HFFc6 (cell line): ENCODE results near the gene RIPK4. TPM values are rescaled to one million over a fixed set of nuclear protein-coding genes. Genes with fewer than 3 reads are reported as not detected.

ENCODE experiments used
- DNase-seq: peaks from one replicate; pipeline ENCODE4 v3.0.0-alpha.2; 2018
- H3K27ac Mint-ChIP-seq: 2 replicates; pipeline ENCODE4 v1.8.0; 2020; ENCODE audit warnings: mild to moderate bottlenecking, mixed read lengths
- H3K27me3 Mint-ChIP-seq: 2 replicates; pipeline ENCODE4 v1.8.0; 2021; ENCODE audit warnings: mild to moderate bottlenecking, moderate library complexity, mixed read lengths; ENCODE audit not compliant: insufficient read depth
- H3K36me3 Mint-ChIP-seq: 2 replicates; pipeline ENCODE4 v1.8.0; 2021; ENCODE audit warnings: low read depth, mixed read lengths
- H3K4me1 Mint-ChIP-seq: 2 replicates; pipeline ENCODE4 v1.8.0; 2020; ENCODE audit warnings: low read depth, mixed read lengths
- H3K4me3 Mint-ChIP-seq: 2 replicates; pipeline ENCODE4 v1.8.0; 2020; ENCODE audit warnings: mild to moderate bottlenecking, moderate library complexity, mixed read lengths
- H3K9me3 Mint-ChIP-seq: 2 replicates; pipeline ENCODE4 v1.8.0; 2020; ENCODE audit warnings: mild to moderate bottlenecking, mixed read lengths
- total RNA-seq, 6 experiments: library from RNA; stranded (reverse); fragmentation: NEBNext Ultra II Directional; extraction: Animal tissue kit (Norgen Biotek cat#: 25700); gene quantifications; 2 replicates in 1 of 6; 3 replicates in 5 of 6; pipeline ENCODE4 v1.2.3, GENCODE V29; 2021
- TF ChIP-seq, protein P1 (sequence below): fragments of 200-600 bp; sonication (generic); IDR thresholded peaks from 2 replicates; pipeline ENCODE4 v1.5.0; 2021; ENCODE audit warnings: antibody characterized with exemption, mild to moderate bottlenecking

The RIPK4 gene
- total RNA-seq, 6 experiments from 2014 or later, result 0.05 to 0.12 (median 0.07) TPM; not detected in 2

DNA sequence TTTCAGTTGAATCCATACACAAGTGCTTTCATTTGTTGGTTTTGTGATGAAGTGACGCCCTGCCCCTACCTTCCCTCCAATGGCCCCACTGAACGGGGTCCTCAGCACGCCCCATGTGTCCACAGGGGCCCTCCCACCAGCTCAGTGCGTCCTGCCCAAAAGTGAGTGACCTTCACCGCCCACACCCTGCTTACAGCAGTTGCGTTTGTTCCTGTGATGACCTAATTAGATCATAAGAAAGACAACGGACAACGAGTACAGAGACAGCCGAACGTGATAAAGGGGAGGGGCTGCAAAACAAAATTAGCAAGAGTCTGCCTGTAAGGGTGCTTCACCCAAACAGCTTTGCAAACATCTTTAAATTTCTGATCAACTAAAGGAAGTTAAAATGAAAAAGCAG lies 38.2 kb upstream of the RIPK4 start:
- H3K36me3 Mint-ChIP-seq, result peaks cover 18% of the 10 kb centered on the region
- H3K27ac Mint-ChIP-seq, result no peak overlapping the region
- H3K9me3 Mint-ChIP-seq, result no peaks in the 10 kb centered on the region
- no peak for DNase-seq
- no peaks in the 10 kb centered on the region; the same call in 1 of the 2 replicates for H3K27me3 Mint-ChIP-seq
- H3K4me1 Mint-ChIP-seq, result no peaks in the 10 kb centered on the region
- TF ChIP-seq, protein P1, sequence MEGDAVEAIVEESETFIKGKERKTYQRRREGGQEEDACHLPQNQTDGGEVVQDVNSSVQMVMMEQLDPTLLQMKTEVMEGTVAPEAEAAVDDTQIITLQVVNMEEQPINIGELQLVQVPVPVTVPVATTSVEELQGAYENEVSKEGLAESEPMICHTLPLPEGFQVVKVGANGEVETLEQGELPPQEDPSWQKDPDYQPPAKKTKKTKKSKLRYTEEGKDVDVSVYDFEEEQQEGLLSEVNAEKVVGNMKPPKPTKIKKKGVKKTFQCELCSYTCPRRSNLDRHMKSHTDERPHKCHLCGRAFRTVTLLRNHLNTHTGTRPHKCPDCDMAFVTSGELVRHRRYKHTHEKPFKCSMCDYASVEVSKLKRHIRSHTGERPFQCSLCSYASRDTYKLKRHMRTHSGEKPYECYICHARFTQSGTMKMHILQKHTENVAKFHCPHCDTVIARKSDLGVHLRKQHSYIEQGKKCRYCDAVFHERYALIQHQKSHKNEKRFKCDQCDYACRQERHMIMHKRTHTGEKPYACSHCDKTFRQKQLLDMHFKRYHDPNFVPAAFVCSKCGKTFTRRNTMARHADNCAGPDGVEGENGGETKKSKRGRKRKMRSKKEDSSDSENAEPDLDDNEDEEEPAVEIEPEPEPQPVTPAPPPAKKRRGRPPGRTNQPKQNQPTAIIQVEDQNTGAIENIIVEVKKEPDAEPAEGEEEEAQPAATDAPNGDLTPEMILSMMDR, result no peak
- H3K4me3 Mint-ChIP-seq, result no peak overlapping the region

DNA sequence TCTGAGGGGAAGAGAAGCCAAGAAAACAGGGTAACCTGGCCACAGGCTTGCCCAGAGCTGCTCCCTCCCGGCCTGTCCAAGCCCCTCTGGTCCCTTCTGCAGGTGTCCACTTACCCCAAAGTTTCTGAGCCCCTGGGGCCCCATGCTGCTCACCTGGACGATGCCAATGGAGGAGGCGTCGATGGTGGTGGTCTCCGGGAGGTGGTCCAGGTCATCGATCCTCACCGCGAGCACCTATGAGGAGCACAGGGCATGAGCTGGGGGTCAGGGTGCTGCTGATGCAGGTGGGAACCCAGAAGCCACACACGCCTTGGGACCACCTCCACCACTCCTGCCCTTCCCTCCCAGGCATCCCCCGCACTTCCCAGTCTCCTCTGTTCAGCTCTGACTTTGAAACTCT lies 37.5 kb upstream of the RIPK4 start:
- no peaks in the 10 kb centered on the region for H3K4me1 Mint-ChIP-seq
- no peaks in the 10 kb centered on the region; the same call in 1 of the 2 replicates for H3K27me3 Mint-ChIP-seq
- DNase-seq, result no peak
- H3K36me3 Mint-ChIP-seq, result peaks cover 18% of the 10 kb centered on the region
- H3K9me3 Mint-ChIP-seq, result no peaks in the 10 kb centered on the region
- TF ChIP-seq, protein P1, result no peak
- H3K27ac Mint-ChIP-seq, result no peak overlapping the region
- no peak overlapping the region for H3K4me3 Mint-ChIP-seq

DNA sequence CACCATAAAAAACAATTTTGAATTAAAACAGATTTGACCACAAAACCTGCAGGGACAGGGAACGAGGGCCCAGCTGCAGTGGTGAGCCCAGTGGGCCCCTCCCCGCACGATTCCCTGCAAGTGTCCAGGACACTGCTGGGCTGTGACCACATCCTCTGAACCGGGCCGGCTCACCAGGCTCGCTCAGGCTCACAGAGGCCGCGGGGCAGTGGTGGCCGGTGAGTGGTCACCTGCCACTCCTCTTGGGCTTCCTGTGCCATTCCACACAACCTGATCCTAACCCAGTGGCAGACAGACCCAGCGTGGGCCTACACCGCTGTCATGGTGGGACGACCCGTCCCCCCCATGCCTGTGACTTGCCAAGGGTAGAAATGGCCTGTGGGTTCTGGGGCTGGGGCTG lies 36.5 kb upstream of the RIPK4 start:
- H3K36me3 Mint-ChIP-seq, result peaks cover 17% of the 10 kb centered on the region
- H3K9me3 Mint-ChIP-seq, result no peaks in the 10 kb centered on the region
- TF ChIP-seq, protein P1, result no peak
- no peaks in the 10 kb centered on the region; the same call in 1 of the 2 replicates for H3K27me3 Mint-ChIP-seq
- H3K4me3 Mint-ChIP-seq, result no peak overlapping the region
- no peak for DNase-seq
- no peaks in the 10 kb centered on the region for H3K4me1 Mint-ChIP-seq
- no peak overlapping the region for H3K27ac Mint-ChIP-seq

DNA sequence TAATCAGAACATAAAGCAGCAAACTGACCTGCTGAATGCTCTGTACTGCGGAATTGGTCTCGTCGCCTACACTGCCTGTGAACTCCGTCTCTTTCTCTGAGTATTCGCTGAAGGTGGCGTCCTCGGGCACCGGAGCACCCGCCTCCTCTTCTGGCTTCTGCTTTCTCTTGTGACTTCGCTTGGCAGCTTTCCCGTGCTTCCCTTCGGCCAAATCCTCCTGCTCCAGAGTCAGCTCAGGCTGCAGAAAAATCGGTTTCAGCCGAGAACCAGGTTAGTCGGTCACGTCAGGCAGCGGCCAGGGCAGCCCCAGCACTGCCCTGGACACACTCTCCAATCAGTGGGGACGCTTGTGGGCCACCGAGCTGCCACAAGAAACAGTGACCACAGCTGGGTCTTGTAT lies 35.8 kb upstream of the RIPK4 start:
- H3K27ac Mint-ChIP-seq, result no peak overlapping the region
- no peak for DNase-seq

DNA sequence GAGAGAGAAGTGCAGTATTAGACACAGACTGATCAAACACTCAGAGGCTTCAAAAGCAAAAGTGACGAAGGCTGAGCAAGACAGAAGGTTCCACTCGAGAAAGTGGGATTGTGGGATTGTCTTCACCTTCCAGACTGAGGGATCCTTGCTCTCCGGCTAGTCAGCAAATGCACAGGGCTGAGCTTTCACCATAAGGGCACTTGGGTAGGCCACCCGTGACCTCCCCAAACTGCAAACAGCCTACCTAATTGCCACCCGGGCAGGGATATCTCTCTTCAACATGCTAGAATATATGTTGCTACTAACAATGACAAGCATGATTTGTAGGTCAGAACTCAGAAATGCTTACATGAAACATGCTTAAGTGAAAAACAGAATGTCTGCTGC lies 35.3 kb upstream of the RIPK4 start:
- H3K4me1 Mint-ChIP-seq, result no peaks in the 10 kb centered on the region
- H3K27ac Mint-ChIP-seq, result no peak overlapping the region

More for the DNA sequence above, 35.8 kb upstream of the RIPK4 start:
- Mint-ChIP-seq H3K4me3 (no peak overlapping the region), H3K36me3 (peaks cover 12% of the 10 kb centered on the region), H3K4me1 (no peaks in the 10 kb centered on the region), H3K9me3 (no peaks in the 10 kb centered on the region), H3K27me3 (no peaks in the 10 kb centered on the region)
- TF ChIP-seq, protein P1, result no peak

More for the DNA sequence above, 35.3 kb upstream of the RIPK4 start:
- H3K27me3 Mint-ChIP-seq, result no peaks in the 10 kb centered on the region
- no peak overlapping the region for H3K4me3 Mint-ChIP-seq
- TF ChIP-seq, protein P1, result no peak
- H3K36me3 Mint-ChIP-seq, result peaks cover 7% of the 10 kb centered on the region
- H3K9me3 Mint-ChIP-seq, result no peaks in the 10 kb centered on the region
- DNase-seq, result no peak
